ENCODE measurements around the gene RALGPS2.
A peak's percentile ranks its signal among the peaks of the same experiment; 100 is the strongest.

RALGPS2 gene

GRCh38 chr1:178864326-178864725 lies 139.3 kb downstream of the RALGPS2 start:
- DNase-seq (ENCODE audit: low spot score): no peak

- no peak for DNase-seq (ENCODE audit: low spot score)
Measured at GRCh38 chr1:178867670-178868069, 142.6 kb downstream of the RALGPS2 start.

DNA sequence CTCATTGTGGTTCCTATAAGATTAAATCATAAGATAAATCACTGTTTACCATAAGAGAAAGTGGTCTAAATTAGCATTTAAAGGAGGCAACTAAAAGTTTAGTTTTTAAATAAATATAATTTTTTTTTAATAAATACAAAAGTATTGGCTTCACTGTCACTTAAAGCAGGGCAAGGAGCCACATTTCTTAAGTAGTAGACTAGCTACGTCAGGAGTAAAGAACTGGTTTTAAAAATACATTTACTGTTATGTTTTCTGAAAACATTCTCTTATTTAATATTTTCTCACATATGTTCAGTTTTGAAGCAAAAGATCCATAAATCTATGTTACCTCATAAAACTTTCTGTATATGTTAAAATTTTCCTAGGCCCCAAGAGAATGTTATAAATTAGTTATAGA lies 143.7 kb downstream of the RALGPS2 start:
- no peak for DNase-seq (ENCODE audit: low spot score)

GRCh38 chr1:178869119-178869697 lies 144.2 kb downstream of the RALGPS2 start:
- no peak for DNase-seq (ENCODE audit: low spot score)

DNA sequence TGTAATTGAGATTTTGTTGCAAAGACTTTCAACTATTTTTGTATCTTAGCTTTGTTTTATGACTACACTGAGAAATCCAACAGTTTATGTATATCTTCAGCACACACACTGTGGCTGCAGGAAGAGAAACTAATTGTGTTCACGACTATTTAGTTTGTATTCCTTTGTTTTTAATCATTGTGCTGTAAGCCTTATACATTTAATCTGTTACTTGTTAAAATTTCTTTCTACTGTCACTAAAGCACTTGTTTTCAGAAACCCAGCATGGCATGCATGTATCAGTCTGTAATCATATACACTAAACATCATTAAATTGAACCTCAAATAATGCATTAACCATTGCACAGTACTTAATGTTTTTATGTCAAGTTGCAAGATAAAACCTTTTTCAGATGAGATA lies 145.2 kb downstream of the RALGPS2 start:
- DNase-seq (ENCODE audit: low spot score): no peak

- peak; percentile 42 for DNase-seq (ENCODE audit: low spot score)
Measured at GRCh38 chr1:178870944-178871343, 145.9 kb downstream of the RALGPS2 start, which contains the start of gene ANGPTL1. TSS of gene ANGPTL1 (minus strand) at chr1:178871077. CDS start at chr1:178865776, 5,301 bp downstream.

- no peak for DNase-seq (ENCODE audit: low spot score)
Measured at GRCh38 chr1:178871551-178872320, 146.7 kb downstream of the RALGPS2 start.

GRCh38 chr1:178874966-178875365 lies 149.9 kb downstream of the RALGPS2 start:
- DNase-seq (ENCODE audit: low spot score): no peak

DNA sequence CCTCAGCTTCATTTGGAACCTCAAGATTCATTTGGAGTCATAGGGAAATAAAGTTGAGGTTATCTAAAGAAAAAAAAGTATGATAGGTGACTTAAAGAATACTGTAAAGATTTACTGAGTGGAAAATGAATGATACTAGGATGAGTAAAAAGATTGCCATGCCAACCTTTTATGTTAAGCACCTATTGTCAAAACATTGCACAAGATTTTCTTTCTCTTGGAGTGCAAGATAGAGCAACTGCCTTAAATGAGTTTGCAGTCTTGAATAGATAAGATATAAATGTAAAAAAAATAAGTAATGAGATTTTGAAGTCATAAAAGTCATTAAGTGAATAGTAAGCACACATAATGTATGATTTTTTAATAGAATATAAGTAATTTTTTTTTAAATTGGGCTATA lies 150.9 kb downstream of the RALGPS2 start:
- DNase-seq (ENCODE audit: low spot score): no peak

GRCh38 chr1:178877896-178878295 lies 152.9 kb downstream of the RALGPS2 start:
- no peak for DNase-seq (ENCODE audit: low spot score)

DNA sequence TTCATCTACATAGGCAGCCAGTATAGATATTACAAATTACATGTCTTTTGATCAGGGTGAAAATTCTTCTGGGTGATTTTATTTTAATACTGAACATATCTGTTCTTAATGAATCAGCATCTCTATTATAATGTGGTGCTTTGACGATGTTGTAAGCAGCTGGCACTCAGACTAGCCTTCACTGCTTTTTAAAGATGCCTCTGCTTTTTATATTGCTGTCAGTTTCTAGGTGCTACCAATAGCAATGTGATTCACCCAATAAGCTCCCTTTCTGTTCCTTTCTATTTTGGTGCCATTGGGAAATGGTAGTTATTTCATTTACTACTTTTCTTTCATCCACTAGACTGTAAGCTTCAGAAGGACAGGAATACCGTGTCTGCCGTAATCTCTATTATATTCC lies 156.9 kb downstream of the RALGPS2 start:
- no peak for DNase-seq (ENCODE audit: low spot score)

- DNase-seq (ENCODE audit: low spot score): no peak
Measured at GRCh38 chr1:178885869-178886268, 160.8 kb downstream of the RALGPS2 start.

- no peak for DNase-seq (ENCODE audit: low spot score)
Measured at GRCh38 chr1:178886551-178886950, 161.5 kb downstream of the RALGPS2 start.

DNA sequence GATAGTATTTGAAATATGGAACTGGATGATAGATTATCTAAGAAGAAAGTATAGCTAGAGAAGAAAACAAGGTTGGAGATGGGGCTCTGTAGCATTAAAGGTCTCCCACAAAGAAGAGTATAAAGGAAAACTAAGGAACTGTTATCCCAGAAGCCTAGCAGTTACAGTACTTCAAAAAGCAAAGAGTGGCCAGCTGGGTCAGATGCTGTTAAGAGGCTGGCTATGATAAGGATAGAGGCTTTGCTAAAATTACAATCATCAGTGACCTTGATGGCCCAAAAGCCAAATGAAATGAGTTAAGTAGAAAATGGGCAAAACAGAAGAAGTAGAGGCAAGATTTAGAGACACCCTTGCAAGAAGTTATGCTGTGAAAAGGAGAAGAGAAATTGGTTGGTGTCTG lies 170.9 kb downstream of the RALGPS2 start:
- DNase-seq (ENCODE audit: low spot score): no peak

- DNase-seq (ENCODE audit: low spot score): no peak
Measured at GRCh38 chr1:178898401-178898800, 173.4 kb downstream of the RALGPS2 start.

GRCh38 chr1:178899402-178899801 lies 174.4 kb downstream of the RALGPS2 start:
- DNase-seq (ENCODE audit: low spot score): no peak

- no peak for DNase-seq (ENCODE audit: low spot score)
Measured at GRCh38 chr1:178901482-178902125, 176.6 kb downstream of the RALGPS2 start.

GRCh38 chr1:178908358-178908757 lies 183.3 kb downstream of the RALGPS2 start:
- no peak for DNase-seq (ENCODE audit: low spot score)

- DNase-seq (ENCODE audit: low spot score): no peak
Measured at GRCh38 chr1:178910023-178910422, 185.0 kb downstream of the RALGPS2 start.

DNA sequence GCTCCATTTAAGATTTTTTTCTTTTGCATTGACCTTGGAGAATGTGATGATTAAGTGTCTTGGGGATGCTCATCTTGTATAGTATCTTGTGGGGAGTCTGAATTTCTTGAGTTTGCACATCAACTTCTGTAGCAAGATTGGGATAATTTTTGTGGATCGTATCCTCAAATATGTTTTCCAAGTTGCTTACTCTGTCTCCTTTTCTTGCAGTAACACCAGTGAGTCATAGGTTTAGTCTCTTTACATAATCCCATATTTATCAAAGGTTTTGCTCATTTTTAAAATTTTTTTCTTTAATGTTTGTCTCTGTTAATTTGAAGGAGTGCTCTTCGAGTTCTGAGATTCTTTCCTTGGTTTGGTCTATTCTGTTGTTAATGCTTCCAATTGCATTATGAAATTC lies 187.6 kb downstream of the RALGPS2 start:
- no peak for DNase-seq (ENCODE audit: low spot score)

DNA sequence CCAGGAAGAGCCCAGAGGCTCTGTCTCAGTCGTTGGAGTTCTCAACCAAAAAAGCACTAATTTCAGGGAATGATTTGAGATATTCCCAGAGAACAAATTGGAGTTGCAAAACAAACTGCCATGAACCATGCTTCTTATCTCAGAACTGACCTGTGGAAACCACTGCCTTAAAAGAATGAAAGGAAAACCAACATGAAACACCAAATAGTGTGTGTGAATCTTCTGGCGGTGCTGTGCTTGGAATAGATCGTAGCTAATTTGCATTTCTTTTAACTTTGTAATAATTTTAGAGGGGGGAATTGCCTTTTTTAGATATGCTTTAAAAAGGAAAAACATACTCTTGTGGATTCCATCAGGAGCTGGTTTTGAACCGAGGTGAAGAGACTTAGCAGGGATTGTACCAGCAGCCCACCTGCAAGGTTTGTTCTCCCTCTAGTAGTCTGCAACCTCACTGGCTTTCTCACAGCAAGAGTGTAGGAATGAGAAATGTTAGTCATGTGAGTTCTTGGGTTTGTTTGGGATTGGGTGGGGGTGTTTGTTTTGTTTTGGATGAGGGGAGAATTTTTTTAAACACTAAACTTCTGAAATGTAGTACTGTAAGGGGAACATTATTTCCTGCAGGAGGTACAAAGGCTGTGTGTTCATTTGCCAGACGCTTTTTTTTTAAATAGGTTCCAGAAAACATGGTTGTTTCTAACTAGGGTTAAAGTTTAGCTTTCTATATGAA lies 191.6 kb downstream of the RALGPS2 start:
- DNase-seq (ENCODE audit: low spot score): no peak

DNA sequence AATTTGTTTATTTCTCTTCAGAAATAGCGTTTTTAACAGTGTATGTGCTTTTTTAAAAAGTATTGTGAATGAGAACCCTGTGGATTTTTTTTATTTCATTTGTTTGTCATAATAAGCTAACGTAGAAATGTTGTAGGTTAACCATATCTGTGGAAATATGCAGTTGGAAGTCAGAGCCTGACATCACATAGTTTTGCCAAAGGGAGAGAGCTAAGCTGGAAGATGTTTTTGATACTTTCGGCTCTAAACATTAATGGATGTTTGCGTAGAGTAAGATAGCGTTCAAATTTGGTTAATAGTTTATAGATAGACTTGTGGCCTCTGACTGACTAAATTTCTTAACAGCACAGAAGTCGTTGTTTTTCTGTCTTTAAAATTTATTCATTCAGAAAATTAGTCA lies 193.3 kb downstream of the RALGPS2 start:
- no peak for DNase-seq (ENCODE audit: low spot score)

DNA sequence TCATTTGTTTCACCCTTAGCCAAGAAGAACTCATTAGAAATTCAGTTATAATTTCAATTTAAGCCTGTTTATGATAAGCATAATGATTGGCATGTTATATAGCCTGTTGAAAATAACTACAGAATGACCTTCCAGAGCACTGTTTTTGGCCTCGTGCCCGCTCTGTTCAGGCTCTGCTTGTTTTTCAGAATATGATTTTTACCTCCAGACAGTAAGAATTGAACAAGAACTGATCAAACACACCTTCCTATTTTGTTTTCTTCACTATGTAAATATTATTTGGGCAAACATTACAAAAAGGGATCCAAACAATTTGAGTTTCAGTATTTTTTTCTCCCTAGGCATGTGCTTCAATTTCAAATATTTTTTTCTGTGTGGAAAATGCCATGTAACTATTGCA lies 193.9 kb downstream of the RALGPS2 start:
- no peak for DNase-seq (ENCODE audit: low spot score)
